Measurements from ENCODE around the gene BID.

- TF ChIP-seq ZBTB43 (CRISPR knock-in tag; IDR thresholded peaks at IDR 0.05), result no peak
- TF ChIP-seq NR1H2 (CRISPR knock-in tag; IDR thresholded peaks at IDR 0.05), result no peak
Measured at GRCh38 chr22:17794726-17795542, 20.7 kb upstream of the BID start.

All from WTC11 (cell line).